Prostate gland (tissue), 2 donors: ENCODE data around the gene FBXW12. TPM values are rescaled to one million over a fixed set of nuclear protein-coding genes. Genes with fewer than 3 reads are reported as not detected.
"Not testable (repeated sequence)": the region's sequence is repeated elsewhere in the genome, so short reads cannot be mapped to it uniquely, and the experiment has no call there.

ENCODE experiments used
- DNase-seq: peaks from one replicate; pipeline ENCODE4 v3.0.0-alpha.2; 2019; ENCODE audit warnings: low spot score
- H3K27ac ChIP-seq, 2 donors: fragments of 200-600 bp; sonication (generic); 2 replicates each; pipeline ENCODE4 v1.5.1; 2017 to 2019
- H3K27me3 ChIP-seq: fragments of 200-600 bp; sonication (generic); replicated peaks from 2 replicates; pipeline ENCODE4 v1.5.1; 2019; ENCODE audit not compliant: insufficient read depth
- H3K36me3 ChIP-seq, 2 donors: fragments of 200-600 bp; sonication (generic); 1 replicate in 1 of 2; 2 replicates in 1 of 2; pipeline versions ENCODE4 v1.5.1 to v1.8.1; 2017 to 2019
- H3K4me1 ChIP-seq: fragments of 200-600 bp; sonication (generic); replicated peaks from 2 replicates; pipeline ENCODE4 v1.5.1; 2019
- H3K4me3 ChIP-seq, 2 donors: fragments of 200-600 bp; sonication (generic); 2 replicates each; pipeline ENCODE4 v1.5.1; 2017 to 2019
- H3K9me3 ChIP-seq: fragments of 200-600 bp; sonication (generic); 2 replicates; pipeline ENCODE4 v1.5.1; 2017
- POLR2A ChIP-seq: fragments of 450-650 bp; IDR thresholded peaks from one replicate; pipeline ENCODE4 v1.6.1; 2016; ENCODE audit warnings: antibody characterized with exemption, mild to moderate bottlenecking
- POLR2AphosphoS5 ChIP-seq: sonication (generic); formaldehyde crosslinking; IDR thresholded peaks from one replicate; pipeline ENCODE4 v1.6.1; 2017; ENCODE audit warnings: antibody characterized with exemption
- WGBS: methylation state at CpG from one replicate; pipeline ENCODE4 v1.1.5; 2018; 5-methylcytosine and 5-hydroxymethylcytosine counted together
- intact Hi-C: fragments of 100-400 bp; cut with DNase I; formaldehyde crosslinking; loops from one replicate; pipeline ENCODE4 v1.14.2; 2022
- total RNA-seq, 2 donors: library from RNA; depleted of rRNA; stranded (reverse); fragments of >200 nt; gene quantifications; one replicate each; pipeline ENCODE4 v1.1.0, GENCODE V29; 2016
- TF ChIP-seq, protein P1 (sequence below), 4 experiments: fragments of 200-600 bp in 2 of 4; fragments of 450-650 bp in 2 of 4; sonication (generic) in 2 of 4; IDR thresholded peaks; 1 replicate in 3 of 4; 2 replicates in 1 of 4; pipeline ENCODE4 v1.5.1; 2016 to 2019; ENCODE audit warnings: antibody characterized with exemption in 4 of 4, mild to moderate bottlenecking in 2 of 4, moderate library complexity in 2 of 4

FBXW12 gene
- total RNA-seq, 2 donors from 2014 or later = 0.68 TPM; not detected in 1

DNA sequence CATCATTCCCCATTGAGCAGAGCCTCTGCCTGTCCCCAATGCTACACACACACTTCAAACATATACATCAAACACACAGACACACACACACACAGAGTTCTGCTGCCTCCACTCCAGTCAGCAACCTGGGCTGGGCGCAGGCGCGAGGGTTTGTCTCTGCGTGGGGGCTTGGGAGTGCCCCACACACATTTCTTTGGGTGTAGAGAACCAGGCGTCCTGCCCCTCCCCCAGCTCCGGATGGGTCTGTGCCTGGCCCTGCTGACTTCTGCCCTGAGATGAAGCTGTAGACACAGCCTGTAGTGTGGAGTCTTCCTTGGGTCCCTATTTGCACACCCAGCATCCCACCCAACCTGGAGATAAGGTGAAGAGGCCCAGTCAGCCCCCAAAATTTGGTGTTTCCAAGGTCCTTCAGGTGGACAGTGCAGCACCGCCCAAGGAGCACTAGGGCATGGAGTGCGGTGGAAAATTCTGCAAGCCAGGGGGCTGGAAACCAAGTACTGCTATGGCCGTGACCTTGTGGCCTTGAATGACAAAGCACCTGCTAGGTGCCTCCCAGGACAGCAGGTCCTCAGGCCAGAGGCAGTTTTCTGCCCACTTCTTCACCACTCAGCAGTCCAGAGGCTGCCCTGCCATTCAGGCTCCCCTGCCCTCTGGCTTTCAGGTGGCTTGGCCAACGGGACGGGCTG lies 26.8 kb downstream of the FBXW12 start:
- TF ChIP-seq, protein P1, sequence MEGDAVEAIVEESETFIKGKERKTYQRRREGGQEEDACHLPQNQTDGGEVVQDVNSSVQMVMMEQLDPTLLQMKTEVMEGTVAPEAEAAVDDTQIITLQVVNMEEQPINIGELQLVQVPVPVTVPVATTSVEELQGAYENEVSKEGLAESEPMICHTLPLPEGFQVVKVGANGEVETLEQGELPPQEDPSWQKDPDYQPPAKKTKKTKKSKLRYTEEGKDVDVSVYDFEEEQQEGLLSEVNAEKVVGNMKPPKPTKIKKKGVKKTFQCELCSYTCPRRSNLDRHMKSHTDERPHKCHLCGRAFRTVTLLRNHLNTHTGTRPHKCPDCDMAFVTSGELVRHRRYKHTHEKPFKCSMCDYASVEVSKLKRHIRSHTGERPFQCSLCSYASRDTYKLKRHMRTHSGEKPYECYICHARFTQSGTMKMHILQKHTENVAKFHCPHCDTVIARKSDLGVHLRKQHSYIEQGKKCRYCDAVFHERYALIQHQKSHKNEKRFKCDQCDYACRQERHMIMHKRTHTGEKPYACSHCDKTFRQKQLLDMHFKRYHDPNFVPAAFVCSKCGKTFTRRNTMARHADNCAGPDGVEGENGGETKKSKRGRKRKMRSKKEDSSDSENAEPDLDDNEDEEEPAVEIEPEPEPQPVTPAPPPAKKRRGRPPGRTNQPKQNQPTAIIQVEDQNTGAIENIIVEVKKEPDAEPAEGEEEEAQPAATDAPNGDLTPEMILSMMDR (IDR thresholded peaks at IDR 0.05) = no peak
- TF ChIP-seq POLR2A = no peak
- no peak for TF ChIP-seq POLR2AphosphoS5
- Histone ChIP-seq H3K36me3 (no peaks in the 10 kb centered on the region), H3K27ac (no peak overlapping the region), H3K9me3 (no peaks in the 10 kb centered on the region), H3K4me1 (no peaks in the 10 kb centered on the region), H3K27me3 (no peaks in the 10 kb centered on the region), H3K4me3 (no peak overlapping the region)
- 50% methylated on average over 11 of the region's 11 CpGs for WGBS
- DNase-seq = no peak
- intact Hi-C loops = loop anchor here (1.0 kb wide), 1 partner anchor 36 kb away; no protein-coding TSS in a partner anchor

DNA sequence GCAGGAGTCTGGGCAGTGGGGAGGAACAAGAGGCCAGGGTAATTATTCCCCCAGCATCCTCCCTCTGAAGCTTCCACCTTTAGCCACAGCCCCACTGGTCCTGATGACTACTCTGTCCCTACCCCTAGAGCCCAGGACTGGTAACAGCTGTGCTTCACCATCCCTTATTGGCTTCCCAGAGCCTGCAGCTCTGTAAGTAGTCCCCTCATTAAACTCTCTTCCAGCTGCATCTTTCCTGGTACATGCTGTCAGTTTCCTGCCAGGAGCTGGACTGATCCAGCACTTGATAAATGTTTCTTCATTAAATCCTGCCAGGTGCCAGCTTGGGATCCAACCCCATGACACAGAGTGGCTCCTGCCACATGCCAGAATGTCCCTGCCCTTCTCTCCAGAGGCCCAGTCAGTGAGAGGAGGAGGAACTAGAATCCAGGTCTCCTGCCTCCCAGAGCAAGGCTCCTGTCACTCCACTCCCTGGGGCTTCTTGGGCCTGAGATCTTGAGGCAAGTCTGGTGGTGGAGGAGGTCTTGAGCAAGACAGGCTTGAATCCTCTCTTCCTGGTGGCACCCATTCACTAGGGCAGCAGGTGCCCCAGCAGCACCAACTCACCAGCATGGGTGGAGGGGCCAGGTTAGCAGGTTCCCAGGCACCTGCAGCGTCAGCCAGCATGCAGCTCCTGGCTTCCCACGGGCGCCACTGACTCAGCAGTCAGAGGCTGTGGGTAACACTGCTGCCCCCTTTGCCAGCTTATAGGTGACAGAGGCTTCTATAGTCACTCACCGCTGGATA lies 27.6 kb downstream of the FBXW12 start:
- Histone ChIP-seq H3K4me3 (no peak overlapping the region), H3K36me3 (peaks cover 0 to 2% of the 10 kb centered on the region in 2 donors), H3K4me1 (no peaks in the 10 kb centered on the region), H3K9me3 (no peaks in the 10 kb centered on the region), H3K27ac (no peak overlapping the region), H3K27me3 (no peaks in the 10 kb centered on the region)
- WGBS = 57% methylated on average over 4 of the region's 4 CpGs
- intact Hi-C loops = loop anchor here (5.0 kb wide), 1 partner anchor 158 kb away; the partner anchor contains the start of gene PFKFB4
- DNase-seq = peak; percentile 20
- TF ChIP-seq POLR2AphosphoS5 (no peak), POLR2A (no peak)
- TF ChIP-seq, protein P1 (IDR thresholded peaks at IDR 0.05) = no peak

DNA sequence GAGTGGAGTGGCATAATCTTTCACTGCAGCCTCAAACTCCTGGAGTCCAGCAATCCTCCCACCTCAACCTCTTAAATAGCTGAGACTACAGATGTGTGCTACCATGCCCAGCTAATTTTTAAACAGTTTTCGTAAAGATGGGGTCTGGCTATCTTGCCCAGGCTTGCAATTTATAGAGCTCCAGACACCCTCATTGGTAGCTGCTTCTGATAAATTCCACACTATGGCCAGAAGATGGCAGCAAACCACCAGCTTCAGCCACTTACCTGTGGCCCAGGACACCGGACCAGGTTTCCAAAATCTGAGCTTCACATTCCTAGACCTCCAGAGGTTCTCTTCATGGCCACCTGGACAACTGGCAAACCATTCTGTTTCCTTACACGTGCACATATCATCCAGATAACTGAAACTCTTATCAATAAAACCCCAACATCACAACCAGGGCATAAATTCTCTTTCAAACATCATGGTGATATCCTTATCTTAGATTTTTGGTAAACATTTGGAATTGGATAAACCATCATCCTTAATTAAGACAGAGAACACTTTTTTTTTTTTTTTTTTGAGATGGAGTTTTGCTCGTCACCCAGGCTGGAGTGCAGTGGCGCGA lies 28.9 kb downstream of the FBXW12 start:
- H3K4me1 ChIP-seq = no peaks in the 10 kb centered on the region
- H3K27ac ChIP-seq = peak overlapping the region; percentile 75 to 77
- DNase-seq = peak; percentile 73
- no peak overlapping the region for H3K4me3 ChIP-seq
- H3K36me3 ChIP-seq = peaks cover 0 to 3% of the 10 kb centered on the region in 2 donors
- 58% methylated on average over 6 of the region's 6 CpGs for WGBS
- no peaks in the 10 kb centered on the region for H3K9me3 ChIP-seq
- intact Hi-C loops = loop anchor here (5.0 kb wide), 1 partner anchor 156 kb away; the partner anchor contains the start of gene PFKFB4
- H3K27me3 ChIP-seq = no peaks in the 10 kb centered on the region
- TF ChIP-seq POLR2AphosphoS5 (peak; percentile 67), POLR2A (no peak)
- TF ChIP-seq, protein P1 (IDR thresholded peaks at IDR 0.05) = peak; percentile 67 to 94 (median 86)

DNA sequence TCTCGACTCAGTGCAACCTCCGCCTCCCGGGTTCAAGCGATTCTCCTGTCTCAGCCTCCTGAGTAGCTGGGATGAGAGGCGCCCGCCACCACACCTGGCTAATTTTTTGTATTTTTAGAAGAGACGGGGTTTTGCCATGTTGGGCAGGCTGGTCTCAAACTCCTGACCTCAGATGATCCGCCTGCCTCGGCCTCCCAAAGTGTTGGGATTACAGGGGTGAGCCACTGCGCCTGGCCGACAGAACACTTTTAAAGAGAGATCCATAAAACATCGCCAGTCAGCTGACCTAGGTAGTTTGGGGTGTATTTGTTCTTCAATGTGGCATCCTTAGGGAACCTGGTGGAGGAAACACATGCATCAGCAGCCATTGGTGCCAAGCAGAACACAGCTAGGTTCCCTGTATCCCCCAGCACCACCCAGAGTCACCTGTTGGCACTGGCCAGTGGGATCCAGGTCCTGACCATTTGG lies 29.4 kb downstream of the FBXW12 start:
- H3K36me3 ChIP-seq, H3K4me3 ChIP-seq, H3K4me1 ChIP-seq, H3K9me3 ChIP-seq, H3K27me3 ChIP-seq: not testable (repeated sequence)
- TF ChIP-seq, protein P1 (IDR thresholded peaks at IDR 0.05) = peak in 1 of 4 experiments; percentile 3
- WGBS = 83% methylated on average over 12 of the region's 12 CpGs
- intact Hi-C loops = loop anchor here (5.0 kb wide), 1 partner anchor 156 kb away; the partner anchor contains the start of gene PFKFB4
- peak; percentile 5 for DNase-seq
- peak overlapping the region; percentile 75 to 77 for H3K27ac ChIP-seq
